ENCODE measurements around the gene RBM47. TPM values are rescaled to one million over a fixed set of nuclear protein-coding genes. Genes with fewer than 3 reads are reported as not detected.

RBM47 gene
- total and polyA plus RNA-seq, 9 of the 15 experiments (the other 6 are each of a cell fraction or from before 2014, with no cell fraction given): 1.4 to 6.4 (median 3.3) TPM

GRCh38 chr4:40562681-40563080 is 67.0 kb downstream of the RBM47 start (continued):
- TF ChIP-seq PURB (CRISPR knock-in tag; IDR thresholded peaks at IDR 0.05; ENCODE audit: low read depth): no peak

GRCh38 chr4:40562208-40562607 is 67.5 kb downstream of the RBM47 start:
- Histone ChIP-seq H3K36me3 (ENCODE audit: control insufficient read depth, insufficient read depth, low read length) (no peaks in the 10 kb centered on the region), H3K9me3 (replicated peaks; ENCODE audit: control insufficient read depth, insufficient read depth, low read depth, low read length) (no peaks in the 10 kb centered on the region), H2AFZ (ENCODE audit: low read depth, low read length) (no peak overlapping the region), H3K4me1 (replicated peaks in 1 of 2; ENCODE audit: control insufficient read depth in 2 of 2, insufficient read depth in 2 of 2, low read length in 2 of 2) (no peaks in the 10 kb centered on the region), H3K79me2 (ENCODE audit: control insufficient read depth, insufficient read depth, low read length) (no peaks in the 10 kb centered on the region), H3K4me2 (ENCODE audit: insufficient read depth, low read length) (no peak overlapping the region), H3K27me3 (ENCODE audit: control insufficient read depth in 2 of 2, insufficient read depth in 2 of 2, low read length in 2 of 2) (peaks cover 4% of the 10 kb centered on the region in 2 experiments; a peak in 4 of 5 replicates), H4K20me1 (replicated peaks; ENCODE audit: control insufficient read depth, insufficient read depth, low read length) (no peaks in the 10 kb centered on the region), H3K4me3 (no peak overlapping the region), H3K9me1 (ENCODE audit: control insufficient read depth, insufficient read depth, low read length) (no peaks in the 10 kb centered on the region), H3K9ac (ENCODE audit: insufficient read depth in 1 of 2, low read depth in 2 of 2, low read length in 2 of 2) (no peak overlapping the region), H3K27ac (ENCODE audit: extremely low read depth, low read depth, low read length) (no peak overlapping the region)
- no peak for FAIRE-seq
- no peak for DNase-seq (ENCODE audit: extremely low read depth in 1 of 4, low spot score in 3 of 4)
- 57% methylated on average over 6 of the region's 6 CpGs for WGBS (ENCODE audit: insufficient coverage, low coverage, missing lambda C conversion rate)
- peak; percentile 52 for ATAC-seq
- TF ChIP-seq ATF3 (IDR thresholded peaks at IDR 0.05) (peak; percentile 20; the same call in 1 of the 2 replicates), ATF3 (CRISPR knock-in tag; conservative IDR thresholded peaks at IDR 0.05) (no peak), ILF3 (IDR thresholded peaks at IDR 0.05; ENCODE audit: borderline replicate concordance) (no peak), TRIM24 (IDR thresholded peaks at IDR 0.05) (peak in 1 of 2 experiments; percentile 27; a peak in 1 of 4 replicates), ZNF140 (CRISPR knock-in tag; IDR thresholded peaks at IDR 0.05) (no peak), ZNF384 (IDR thresholded peaks at IDR 0.05; ENCODE audit: low read depth, low read length) (peak; percentile 39; the same call in 1 of the 2 replicates), CEBPG (CRISPR knock-in tag; IDR thresholded peaks at IDR 0.05) (no peak), CEBPG (tag; conservative IDR thresholded peaks at IDR 0.05 in 1 of 2, IDR thresholded peaks at IDR 0.05 in 1 of 2) (peak in 1 of 2 experiments; percentile 22; a peak in 1 of 4 replicates), SP2 (IDR thresholded peaks at IDR 0.05; ENCODE audit: extremely low read depth, low read depth, low read length, poor library complexity, severe bottlenecking) (no peak), TAF15 (IDR thresholded peaks at IDR 0.05; ENCODE audit: low read depth, low read length) (no peak)
- intact Hi-C loops (cut with micrococcal nuclease): no loop called here
- in situ Hi-C loops (cut with MboI): no loop called here
- CTCF ChIA-PET (ENCODE audit: low intra/inter-chr PET ratio): no interaction called here
- no TSS peak for BruUV-seq (replicated peaks)
- POLR2A ChIA-PET: no interaction called here
